HG03064 (cell line): ENCODE measurements around the gene PA2G4.
"Not testable (repeated sequence)": the region's sequence is repeated elsewhere in the genome, so short reads cannot be mapped to it uniquely, and the experiment has no call there.

ENCODE experiments used
- ATAC-seq: cut with Tn5 transposase; IDR thresholded peaks from one replicate; pipeline ENCODE4 v1.9.1; 2021; ENCODE audit warnings: low read depth; ENCODE audit not compliant: unreplicated experiment

The PA2G4 gene

DNA sequence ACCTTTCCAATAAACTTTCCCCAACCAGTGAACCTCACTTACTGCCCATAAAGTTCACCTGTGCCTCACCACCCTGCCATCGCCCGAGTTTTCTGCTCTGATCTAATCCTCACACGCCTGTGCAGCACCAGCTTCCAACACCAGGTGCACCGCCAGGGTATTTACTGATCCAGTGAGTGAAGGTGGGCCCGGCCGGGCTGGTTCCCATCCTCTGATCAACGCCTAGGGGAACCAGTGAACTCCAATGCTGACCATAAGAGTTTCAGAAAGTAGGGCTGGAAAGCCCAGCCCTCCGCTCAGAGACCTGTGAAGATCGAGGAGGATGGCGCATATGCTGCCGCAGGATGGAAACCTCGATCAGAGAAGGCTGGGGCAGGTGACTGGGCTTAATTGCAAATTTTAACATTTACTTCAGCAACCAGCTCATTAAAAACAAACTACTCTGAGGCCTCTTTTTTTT is 47.3 kb downstream of the PA2G4 start:
- ATAC-seq, result peak; percentile 21

DNA sequence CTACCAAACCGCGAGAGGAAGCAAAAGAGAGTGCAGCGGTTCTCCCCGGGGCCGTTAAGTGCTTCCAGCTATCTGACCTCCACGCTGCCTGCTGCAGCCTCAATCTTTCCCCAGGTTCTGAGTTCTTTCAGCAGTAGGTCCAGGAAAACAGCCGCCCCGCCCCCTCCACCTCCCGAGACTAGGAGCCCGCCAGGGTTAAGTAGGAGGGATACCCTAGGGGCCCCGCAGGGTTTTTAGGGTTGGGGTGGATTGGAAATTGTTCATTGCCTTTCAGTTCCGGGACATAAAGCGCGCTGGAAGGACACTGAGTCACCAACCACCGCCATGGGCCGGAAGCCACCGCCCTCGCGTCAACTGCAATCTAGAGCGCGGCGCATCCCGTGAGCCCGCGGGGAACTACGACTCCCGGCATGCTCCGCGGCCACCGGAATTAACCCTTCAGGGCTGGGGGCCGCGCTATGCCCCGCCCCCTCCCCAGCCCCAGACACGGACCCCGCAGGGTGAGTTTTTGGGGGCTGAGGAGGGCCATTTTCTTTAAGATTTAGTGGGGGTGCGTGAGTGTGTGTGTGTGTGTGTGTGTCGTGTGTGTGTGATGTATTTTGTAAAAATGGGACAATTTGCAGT is 47.9 kb downstream of the PA2G4 start, which contains the start of gene MYL6B:
MYL6B (plus strand) TSS at position 456 of the 624 bp plus-strand sequence. CDS start 1,332 bp downstream, outside the sequence.
- ATAC-seq, result peak; percentile 74

DNA sequence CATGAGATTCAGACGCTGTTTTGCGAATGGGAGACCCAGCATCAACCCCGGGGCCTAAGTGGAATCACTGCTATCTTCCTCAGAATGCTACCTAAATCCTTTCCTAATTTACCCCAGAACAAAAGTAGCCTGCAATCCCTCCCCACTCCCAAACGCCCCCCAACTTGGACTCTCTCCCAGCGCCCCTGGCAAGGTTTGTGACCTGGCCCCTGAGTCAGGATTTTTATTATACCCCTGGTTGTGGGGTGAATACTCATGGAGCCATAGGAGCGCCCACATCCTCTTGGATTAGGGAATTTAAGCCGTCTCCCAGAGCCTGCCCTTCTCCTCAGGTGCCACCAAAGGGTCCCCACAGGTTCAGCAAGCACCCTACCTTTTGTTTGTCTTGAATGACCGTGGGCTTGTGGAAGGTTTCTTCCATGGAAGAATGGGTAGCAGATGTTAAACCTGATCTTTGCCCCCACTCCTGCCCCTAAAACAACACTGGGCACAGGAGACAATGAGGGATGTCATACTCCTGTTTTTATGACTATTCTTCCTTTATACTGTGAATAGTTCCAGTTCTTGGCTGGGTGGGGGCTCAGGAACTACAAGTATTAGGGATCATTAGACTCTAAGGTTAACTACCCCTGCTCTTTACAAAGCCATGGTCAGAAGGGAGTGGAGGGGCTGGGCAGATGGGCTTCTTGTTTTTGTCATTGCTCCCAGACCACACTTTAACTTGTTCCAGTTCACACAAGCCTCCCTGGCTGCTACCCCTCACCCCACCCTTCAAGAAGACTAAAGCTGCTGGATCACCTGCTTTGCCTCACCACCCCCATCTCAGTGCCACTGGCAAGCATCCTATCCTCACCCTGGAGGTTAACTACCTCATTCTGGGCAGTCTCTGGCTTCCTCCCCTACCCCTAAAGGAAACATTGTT is 48.7 kb downstream of the PA2G4 start:
- no peak for ATAC-seq

DNA sequence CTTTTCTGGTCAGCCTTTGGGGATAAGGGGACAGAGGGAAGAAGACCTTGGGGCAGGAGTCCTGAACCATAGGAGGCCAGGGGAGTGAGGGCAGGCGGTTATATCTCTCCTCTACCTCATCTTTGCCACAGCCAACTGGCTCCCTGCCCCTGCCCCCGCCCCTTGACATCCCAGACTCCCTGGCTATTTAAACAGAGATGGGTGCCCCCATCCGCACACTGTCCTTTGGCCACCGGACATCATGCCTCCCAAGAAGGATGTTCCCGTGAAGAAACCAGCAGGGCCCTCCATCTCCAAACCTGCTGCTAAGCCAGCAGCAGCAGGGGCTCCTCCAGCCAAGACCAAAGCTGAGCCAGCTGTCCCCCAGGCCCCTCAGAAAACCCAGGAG is 49.3 kb downstream of the PA2G4 start:
- ATAC-seq, result no peak

DNA sequence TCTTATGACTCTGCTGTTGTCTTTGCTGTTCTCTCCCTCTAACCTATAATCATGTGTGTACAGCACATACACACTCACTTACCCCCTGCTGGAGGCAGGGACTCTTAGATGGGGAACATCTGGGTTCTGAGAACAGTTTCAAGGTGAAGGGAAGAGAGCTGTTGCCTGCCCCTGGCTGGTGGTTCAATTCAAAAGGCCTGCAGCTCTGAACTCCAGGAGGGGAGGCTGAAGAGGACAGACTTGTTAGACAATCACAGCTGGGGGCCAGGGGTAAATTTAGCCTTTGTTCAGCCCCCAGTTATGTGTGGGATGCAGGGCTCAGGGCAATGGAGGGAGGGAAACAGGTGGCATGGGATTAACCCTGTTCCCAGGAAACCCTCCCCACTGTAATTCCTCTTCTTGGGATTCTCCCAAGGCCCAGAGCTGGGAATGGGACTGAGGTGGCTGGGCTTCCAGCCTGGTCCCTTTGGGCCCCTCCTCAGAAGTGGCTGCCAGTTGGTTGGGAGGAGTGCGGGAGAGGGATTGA is 50.0 kb downstream of the PA2G4 start:
- ATAC-seq, result no peak

DNA sequence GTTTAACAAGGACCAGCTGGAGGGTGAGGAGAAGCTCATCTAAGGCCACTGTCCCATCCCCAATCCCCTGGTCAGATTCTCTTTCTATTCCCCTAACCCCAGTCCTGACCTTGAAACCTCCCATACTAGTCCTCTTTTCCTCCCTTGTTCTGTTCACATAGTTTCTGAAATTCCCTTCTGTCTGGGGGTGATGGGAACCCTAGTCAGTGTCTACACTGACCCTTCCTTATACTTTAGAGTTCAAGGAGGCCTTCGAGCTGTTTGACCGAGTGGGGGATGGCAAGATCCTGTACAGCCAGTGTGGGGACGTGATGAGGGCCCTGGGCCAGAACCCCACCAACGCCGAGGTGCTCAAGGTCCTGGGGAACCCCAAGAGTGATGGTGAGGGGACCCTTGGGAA is 50.5 kb downstream of the PA2G4 start:
- ATAC-seq, result no peak

DNA sequence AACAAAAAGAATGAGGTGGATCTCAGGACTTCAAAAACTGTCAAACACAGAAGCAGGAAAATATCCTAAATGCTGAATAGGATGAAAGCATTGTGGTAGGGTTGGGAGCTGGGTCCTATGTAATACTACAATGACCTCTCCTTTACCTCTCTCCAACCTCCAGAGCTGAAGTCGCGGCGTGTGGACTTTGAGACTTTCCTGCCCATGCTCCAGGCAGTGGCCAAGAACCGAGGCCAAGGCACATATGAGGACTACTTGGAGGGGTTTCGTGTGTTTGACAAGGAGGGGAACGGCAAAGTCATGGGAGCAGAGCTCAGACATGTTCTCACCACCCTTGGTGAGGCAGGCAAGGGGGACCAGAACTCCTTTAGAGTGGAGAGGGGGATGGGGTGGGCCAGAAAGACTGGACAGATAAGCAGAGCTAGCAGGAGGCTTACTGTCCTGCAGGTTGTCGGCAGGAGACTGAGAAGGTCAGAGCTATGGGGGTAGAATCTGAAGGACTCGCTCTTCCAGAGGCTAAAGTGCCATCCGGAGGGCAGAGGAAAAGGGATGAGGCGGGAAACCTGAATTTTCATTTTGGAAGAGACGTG is 51.0 kb downstream of the PA2G4 start:
- ATAC-seq, result no peak

DNA sequence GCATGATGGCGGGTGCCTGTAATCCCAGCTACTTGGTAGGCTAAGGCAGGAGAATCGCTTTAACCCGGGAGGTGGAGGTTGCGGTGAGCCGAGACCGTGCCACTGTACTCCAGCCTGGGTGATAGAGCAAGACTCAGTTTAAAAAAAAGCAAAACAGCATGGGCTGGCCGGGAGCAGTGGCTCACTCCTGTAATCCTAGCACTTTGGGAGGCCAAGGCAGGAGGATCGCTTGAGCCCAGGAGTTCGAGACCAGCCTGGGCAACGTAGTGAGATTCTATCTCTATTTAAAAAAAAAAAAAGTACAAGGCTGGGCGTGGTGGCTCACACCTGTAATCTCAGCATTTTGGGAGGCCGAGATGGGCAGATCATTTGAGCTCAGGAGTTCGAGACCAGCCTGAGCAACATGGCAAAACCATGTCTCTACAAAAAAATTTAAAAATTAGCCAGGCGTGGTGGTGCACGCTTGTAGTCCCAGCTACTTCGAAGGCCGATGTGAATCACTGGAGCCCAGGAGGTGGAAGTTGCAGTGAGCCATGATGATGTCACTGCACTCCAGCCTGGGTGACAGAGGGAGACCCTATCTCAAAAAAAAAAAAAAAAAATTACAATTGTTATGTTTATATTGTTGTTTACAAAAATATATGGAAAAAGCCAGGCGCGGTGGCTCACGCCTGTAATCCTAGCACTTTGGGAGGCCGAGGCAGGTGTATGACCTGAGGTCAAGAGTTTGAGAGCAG is 52.3 kb downstream of the PA2G4 start:
- not testable (repeated sequence) for ATAC-seq

DNA sequence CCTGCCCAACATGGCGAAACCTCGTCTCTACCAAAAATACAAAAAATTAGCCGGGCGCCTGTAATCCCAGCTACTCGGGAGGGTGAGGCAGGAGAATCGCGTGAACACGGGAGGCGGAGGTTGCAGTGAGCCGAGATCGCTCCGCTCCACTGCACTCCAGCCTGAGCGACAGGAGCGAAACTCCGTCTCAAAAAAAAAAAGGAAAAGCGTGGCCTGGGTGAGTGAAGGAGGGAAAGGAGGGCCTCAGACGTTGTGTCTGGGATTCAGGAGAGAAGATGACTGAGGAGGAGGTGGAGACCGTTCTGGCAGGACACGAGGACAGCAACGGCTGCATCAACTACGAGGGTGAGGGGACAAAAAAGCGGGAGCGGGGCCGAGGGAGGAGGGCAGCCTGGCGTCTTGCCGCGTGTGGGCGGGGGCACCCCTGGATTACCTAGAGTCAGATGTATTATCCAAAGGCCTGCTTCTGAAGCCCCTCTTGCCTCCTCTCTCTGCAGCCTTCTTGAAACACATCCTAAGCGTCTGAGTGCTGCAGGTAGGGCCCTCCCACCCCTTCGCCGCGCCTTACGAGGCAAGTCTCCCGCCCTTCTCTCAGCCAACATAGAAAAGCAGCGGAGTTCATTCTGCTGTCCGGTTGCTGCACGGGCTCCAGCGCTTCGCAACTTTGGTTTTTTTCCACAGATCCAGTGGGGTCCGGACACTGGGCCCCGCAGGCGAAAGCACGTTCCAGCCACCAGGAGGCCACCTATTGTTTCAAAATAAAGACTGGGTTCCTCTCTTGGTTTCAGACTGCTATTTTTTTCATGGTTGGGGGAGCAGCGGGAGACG is 53.1 kb downstream of the PA2G4 start:
- no peak for ATAC-seq

DNA sequence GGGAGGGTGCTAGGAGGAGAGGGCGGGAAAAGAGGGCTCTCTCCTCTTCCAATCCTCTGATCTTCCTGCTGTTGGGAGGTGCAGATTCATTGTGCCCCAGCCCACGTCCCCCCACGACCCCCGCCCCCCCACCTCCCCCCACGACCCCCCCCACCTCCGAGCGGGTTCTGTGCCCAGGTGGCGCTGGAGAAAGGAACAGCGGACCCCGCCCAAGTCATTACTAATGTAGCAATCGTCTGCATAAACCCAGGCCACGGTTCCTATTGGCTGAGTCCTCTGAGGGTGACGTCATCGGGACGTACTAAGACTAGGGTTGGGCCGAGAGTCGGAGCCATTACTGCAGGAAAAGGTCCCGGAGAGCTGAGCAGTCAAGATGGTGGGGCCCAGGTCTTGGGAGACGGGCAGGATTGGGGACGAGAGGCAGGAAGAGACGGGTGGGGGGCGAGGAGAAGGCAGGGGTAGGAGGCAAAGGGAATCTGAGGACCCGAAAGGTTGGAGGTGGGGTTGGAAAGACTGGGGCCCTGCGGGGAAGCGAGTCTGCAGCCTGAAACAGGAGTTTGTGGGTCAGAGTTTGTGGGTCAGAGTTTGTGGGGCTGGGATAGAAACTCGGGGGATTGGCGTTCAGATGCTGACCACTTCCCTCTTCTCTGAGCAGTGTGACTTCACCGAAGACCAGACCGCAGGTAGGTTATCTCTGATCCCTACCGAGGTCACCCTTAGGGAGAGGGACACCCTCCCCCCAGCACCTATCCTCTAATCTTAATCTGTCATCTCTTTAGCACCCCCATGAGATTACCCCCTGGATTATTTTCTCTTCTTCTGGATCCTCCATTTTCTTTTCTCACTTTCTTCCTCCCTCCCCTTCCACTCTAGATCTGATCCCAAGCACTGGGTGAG is 53.9 kb downstream of the PA2G4 start, which contains the start of gene MYL6:
MYL6 (plus strand) TSS at position 331 of the 897 bp plus-strand sequence; CDS start at position 374, 43 bp downstream.
- peak; percentile 70 for ATAC-seq

DNA sequence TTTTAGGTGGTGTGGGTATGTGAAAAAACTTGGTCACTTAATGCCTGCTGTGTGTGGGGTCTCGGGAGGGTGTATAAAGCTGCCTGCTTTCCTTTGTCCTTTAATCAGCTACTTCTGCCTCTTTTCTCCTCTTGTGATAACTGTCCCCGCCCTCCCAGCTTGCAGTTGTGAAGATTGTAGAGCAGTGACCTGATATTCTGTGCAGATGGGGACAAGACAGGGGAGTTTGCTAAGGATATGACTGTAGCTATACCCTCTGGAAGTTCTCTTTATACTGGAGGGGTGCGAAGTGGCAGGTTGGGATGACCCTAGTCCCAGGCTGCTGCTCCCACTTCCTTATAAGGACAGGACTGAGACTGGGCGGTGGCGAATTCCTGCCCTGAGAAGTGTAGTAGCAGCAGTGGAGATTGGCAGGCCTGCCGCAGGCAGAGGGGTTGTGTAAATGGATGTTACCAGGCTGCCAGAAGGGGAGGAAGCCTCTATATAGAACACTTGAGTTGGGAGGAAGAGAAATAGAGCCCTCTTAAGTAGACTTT is 54.6 kb downstream of the PA2G4 start:
- ATAC-seq, result no peak

DNA sequence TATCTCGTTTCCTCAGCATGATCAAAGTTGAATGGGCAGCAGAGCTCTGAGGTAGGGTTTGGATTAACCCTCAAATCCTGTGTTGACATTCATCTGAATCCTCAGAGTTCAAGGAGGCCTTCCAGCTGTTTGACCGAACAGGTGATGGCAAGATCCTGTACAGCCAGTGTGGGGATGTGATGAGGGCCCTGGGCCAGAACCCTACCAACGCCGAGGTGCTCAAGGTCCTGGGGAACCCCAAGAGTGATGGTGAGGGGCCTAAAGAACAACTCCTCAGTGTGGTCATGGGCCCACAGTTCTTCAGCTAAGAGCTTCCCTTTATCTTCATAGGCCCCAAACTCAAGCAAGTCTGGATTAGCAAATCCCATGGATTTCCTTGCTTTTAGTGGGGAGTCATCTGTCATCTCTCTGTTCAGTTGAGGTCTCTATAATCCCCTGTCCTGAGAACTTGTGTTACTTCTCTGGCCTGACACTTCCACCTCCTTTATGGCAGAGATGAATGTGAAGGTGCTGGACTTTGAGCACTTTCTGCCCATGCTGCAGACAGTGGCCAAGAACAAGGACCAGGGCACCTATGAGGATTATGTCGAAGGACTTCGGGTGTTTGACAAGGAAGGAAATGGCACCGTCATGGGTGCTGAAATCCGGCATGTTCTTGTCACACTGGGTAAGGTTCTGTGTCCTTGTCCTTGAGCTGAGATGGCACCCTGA is 55.3 kb downstream of the PA2G4 start:
- no peak for ATAC-seq

DNA sequence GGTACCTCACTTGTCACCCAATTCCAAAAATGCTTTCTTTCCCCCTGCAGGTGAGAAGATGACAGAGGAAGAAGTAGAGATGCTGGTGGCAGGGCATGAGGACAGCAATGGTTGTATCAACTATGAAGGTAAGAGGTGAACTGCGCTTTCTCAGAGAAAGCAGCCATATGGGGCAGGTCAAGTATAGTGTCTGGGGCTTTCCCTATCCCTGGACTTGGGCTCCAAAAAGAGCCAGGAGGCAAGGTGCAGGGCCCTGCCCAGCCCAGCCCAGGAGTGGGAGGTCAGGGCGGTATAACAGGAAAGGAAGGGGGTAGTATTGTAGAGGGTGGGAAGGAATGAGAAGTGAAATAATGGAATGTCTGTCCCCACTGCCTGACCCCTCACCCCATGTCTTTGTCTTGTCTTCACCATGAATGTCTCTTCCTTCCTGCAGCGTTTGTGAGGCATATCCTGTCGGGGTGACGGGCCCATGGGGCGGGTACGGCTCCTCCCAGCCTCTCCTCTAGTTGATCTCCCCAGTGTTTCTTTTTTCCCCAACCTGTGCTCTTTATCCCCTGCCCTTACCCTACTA is 55.9 kb downstream of the PA2G4 start:
- no peak for ATAC-seq

DNA sequence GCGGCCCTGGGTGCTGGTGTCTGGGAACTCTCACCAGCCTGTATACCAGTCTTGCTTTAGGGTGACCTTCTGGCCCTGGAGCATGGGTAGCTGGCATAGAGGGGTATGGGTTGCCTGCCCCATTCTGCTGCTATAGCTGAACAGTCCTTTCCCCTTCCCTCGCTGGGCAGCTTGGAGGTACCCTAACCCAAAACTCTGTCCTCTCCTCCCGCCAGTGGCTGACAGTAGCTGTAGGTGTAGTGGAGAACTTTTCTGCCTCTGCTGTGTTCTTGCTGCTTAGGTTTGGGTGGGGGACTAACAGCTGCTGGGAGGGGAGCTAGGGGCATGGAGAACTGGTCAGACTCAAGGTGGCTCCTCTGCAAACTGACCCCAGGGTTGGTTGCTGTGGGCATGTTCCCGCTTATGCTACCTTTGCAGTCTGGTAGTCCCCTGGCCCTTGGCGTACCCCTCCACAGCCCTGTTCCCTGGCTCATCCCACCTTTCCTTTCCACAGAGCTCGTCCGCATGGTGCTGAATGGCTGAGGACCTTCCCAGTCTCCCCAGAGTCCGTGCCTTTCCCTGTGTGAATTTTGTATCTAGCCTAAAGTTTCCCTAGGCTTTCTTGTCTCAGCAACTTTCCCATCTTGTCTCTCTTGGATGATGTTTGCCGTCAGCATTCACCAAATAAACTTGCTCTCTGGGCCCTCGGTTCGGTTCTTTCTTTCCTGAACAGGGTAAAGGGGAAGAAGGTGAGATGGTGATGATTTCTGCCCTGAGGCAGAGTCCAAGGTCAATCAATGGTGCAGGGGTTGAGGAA is 56.7 kb downstream of the PA2G4 start:
- no peak for ATAC-seq

DNA sequence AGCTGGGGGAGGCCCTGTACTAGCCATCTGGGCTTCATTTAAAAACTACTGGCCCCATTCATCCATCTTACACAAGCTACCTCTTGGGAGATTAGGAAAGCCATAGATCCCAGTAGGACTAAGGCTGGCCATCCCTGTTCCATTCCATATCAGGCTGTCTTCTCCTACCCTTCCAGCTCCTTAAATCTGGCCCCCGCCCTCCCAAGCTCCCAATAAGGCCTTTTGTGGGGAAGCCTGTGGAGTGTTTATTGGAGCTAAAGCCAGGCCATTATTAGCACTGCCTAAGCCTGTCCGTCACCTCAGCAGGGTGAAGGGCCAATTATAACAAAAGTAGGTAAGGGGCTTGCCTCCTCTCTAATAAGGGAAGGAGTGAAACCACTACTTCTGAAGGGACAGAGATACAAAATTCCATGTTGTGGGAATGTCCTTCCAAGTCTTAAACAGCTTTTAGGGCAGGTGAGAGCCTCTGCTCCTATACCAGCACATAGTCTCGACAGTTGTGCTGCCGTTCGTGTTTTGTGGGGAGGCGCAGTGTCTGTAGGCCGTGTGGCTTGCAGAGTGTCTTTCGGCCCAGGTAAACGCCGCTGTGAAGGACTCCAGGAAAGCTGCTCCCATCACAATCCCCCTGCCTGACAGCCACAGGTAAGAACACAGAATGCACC is 57.5 kb downstream of the PA2G4 start:
- no peak for ATAC-seq
